Hematopoietic multipotent progenitor cell treated with erythropoietin and hydrocortisone succinate and interleukin-3 and kit ligand, for 15 days (in vitro differentiated cells): Measurements from ENCODE around the gene CHD2.

Experiments used
- DNase-seq: peaks from one replicate; pipeline ENCODE4 v3.0.0-alpha.2; 2015; ENCODE audit warnings: low spot score

The CHD2 gene

DNA sequence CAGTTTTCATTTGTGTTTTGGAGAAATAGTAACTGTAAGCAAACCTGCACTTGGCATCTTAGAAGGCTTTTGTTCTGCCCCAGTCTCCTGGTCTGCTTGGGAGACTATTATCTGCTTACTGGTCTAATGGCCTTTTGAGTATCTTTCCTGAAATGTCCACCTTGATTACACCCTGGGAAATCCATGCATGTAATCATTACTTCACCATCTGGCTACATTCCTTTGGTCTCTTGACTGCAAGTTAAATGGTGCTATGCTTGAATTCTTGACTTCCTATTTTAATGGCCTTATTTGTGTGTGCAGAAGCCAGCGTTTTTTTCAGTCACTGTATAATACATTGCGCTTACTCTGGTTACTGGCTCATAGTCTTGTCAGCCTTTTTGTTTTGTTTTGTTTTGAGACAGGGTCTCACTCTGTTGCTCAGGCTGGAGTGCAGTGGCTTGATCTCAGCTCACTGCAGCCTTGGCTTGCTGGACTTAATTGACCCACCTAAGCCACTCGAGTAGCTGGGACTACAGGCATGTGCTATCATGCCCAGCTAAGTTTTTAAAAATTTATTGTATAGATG lies 30.0 kb downstream of the CHD2 start:
- DNase-seq: no peak

DNA sequence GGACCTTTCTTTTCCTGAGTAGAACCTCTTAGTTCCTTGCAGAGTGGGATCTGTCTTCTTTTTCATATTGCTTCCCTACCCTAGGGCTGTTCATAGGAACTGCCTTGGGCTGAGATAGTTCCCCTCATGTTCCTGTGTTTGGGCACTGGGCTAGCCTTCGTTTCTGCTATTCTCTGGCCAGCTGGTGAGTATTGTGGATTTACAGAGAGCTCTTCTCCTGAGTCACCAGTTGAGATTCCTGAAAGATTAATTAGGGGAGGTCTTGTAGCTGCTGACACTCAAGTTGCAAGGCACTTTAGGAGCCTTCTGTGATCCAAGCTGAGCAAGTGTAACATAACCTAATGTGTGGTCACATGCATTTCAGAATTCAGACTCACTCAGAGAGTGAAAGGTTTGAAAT lies 30.7 kb downstream of the CHD2 start:
- DNase-seq: no peak

- DNase-seq: no peak
Observed at GRCh38 chr15:92932946-92933649, 33.0 kb downstream of the CHD2 start.

DNA sequence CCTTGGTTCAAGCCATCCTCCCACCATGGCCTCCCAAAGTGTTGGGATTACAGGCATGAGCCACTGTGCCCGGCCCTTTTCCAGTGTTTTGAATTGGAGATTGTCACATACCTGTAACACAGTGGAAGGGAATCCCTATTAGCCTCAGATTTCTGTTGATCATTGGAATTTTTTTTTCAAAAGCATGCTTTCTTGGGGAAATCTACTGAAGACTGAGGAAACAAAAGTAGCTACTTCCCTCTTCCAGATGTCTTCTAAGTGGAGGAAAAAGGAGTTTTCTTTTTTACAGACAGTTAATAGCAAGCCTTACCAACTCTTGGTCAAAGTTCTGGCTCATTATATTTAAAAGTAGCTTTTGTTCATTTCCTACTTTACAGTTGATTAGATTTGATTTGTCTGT lies 33.7 kb downstream of the CHD2 start:
- DNase-seq: no peak

DNA sequence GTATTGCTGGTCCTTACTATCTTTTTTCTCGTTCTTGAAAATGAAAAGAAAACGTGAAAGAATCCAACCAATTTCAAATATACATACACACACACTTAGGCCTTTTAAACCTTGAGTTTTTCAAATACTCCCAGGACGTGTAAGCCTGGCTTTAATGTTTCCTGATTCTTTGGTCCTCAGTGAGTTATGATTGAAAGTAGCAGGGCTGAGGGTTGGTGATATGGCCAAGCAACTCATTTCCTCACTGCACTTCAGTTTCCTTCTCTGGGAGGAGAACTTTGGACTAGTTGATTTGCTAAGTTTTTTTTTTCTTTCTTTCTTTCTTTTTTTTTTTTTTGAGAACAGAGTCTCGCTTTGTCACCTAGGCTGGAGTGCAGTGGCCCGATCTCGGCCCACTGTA lies 34.6 kb downstream of the CHD2 start:
- DNase-seq: no peak

GRCh38 chr15:92936138-92936537 lies 36.0 kb downstream of the CHD2 start:
- no peak for DNase-seq

GRCh38 chr15:92936693-92937092 lies 36.6 kb downstream of the CHD2 start:
- no peak for DNase-seq

DNA sequence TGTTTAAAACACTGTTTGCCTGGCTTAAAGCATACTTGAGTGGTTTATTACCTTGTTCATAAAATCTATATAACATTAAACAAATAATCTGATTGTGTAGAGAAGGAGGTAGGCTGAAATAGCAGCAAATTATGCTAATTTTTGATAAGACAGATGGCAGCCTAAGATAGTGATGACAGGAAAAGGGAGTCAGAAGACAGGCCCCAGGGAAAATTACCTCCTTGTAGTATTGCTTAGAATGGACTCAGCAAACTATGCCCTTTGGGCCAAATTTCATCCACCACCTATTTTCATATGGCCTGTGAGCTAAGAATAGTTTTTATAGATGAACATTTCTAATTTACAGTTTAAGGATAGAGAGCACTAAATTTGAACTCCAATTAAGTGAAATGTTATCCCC lies 37.8 kb downstream of the CHD2 start:
- no peak for DNase-seq

DNA sequence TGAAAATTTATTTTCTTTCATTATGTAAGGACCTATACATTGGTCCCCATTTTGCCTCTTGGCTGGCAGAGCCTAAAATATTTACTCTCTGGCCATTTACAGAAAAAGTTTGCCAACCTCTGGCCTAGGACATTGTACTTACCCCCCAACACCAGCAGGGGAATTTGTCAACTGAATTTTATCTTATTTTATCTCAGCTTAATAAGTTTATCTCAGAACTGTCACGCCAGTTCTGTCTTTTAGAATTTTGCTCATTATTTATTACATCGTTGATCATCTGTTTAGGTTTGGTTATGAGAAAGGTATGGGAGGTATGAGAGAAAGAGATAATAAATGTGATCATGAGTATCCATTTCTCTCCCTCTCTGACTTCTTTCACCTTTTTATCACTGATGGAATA lies 38.3 kb downstream of the CHD2 start:
- DNase-seq: no peak

DNA sequence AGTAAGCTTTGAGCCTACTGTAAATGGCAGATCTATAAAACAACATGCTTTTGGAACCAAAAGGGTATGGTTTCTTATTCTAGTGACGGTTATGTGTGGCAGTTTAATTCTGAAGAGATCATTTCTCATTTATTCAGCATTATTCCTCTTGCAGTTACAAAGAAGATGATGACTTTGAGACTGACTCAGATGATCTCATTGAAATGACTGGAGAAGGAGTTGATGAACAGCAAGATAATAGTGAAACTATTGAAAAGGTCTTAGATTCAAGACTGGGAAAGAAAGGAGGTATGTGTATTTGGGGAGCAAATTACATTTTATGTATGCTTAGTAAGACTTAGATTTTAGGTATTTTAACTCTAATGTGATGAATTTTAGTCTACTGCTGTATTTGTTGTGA lies 41.5 kb downstream of the CHD2 start:
- no peak for DNase-seq

GRCh38 chr15:92942706-92943105 lies 42.6 kb downstream of the CHD2 start:
- DNase-seq: no peak

DNA sequence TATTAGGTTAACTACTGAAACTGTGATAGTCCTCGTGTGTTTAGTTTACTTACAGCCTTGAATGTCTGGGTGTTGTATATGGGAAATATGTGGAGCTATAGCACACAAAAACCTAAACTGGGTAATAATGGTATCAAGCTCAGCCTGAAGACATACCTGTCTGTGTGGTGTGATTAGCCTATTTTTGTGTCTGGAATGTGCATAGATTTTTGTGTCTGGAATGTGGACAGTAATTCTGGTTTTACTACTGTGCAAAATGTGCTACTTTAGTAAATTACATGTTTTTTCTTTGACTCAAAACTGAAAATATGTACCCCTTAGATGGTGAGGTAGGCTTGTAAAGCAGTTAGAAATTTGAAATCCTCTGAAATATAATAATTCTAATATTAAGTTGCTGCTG lies 43.5 kb downstream of the CHD2 start:
- no peak for DNase-seq

DNA sequence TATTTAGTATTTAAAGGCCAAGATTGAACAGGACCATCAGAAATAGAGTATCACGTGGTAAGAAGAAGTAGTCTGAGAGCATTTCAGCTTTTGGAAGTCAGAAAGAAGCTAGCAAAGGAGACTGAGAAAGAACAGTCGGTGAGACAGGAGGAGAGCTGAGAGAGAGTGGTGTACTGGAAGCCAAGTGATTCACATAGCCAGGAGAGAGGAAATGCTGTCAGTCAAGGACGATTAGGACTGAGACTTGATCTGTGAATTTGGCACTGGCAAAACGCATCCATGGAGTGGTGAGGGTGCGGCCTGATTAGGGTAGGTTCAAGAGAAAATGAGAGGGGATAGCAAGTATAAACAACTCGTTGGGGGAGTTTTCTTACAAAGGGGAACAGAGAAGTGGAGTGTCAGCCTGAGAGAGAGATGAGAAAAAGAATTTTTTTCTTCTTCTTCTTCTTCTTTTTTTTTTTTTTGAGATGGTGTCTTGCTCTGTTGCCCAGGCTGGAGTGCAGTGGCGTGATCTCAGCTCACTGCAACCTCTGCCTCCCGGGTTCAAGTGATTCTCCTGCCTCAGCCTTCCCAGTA lies 44.9 kb downstream of the CHD2 start:
- no peak for DNase-seq

- DNase-seq: no peak
Observed at GRCh38 chr15:92947071-92947730, 47.1 kb downstream of the CHD2 start.

DNA sequence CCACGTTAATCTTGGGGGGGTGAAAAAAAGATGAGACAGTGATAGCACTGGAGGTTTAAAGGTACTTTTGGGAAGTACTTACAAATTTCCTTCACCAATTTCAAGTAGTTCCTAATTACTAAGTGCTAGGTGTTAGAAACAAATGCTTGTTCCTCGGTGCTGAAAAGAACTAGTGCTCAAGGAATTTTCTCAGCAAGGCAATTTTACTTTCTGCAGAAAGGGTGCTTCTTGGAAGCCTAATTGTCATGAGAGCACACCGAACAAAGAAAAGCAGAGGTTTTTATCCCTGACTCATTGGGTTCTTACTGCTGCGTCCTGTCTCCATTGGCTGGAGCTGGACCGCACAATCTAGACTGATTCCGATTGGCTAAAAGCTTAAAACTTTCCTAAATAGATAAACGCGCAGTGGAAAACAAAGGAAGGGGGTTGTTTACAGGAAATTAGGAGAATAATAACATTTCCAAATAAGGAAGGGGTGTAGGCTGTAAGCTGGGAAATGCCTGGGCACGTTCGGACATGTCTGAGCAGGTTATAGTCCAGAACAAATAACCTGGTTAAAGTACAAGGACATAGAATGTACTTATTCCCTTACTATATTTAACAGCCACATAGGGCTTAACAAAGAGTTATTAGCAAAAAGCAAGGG lies 49.6 kb downstream of the CHD2 start:
- DNase-seq: no peak

- no peak for DNase-seq
Observed at GRCh38 chr15:92951800-92952457, 51.8 kb downstream of the CHD2 start.

GRCh38 chr15:92952458-92952850 lies 52.3 kb downstream of the CHD2 start:
- DNase-seq: no peak

- no peak for DNase-seq
Observed at GRCh38 chr15:92953566-92953965, 53.4 kb downstream of the CHD2 start.

GRCh38 chr15:92954002-92954401 lies 53.9 kb downstream of the CHD2 start:
- DNase-seq: no peak

- no peak for DNase-seq
Observed at GRCh38 chr15:92954578-92954977, 54.5 kb downstream of the CHD2 start.

DNA sequence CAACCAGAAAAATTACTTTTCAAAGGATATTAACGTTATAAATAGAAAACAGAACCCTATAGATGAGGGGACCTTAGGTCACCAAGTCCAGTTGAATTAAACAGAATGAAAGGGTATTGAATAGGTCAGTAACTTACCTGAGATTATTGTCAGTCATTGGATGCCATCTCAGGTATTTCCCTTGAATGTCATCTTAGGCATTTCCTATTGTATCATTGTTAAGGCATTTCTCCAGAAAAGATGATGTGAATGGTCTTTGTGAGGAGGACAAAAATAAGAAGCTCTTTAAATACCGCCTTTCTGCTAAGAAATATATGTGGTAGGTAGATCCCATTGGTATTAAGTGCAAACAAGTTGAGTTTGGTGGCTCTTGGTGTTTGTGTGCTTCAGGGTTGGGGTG lies 55.6 kb downstream of the CHD2 start:
- no peak for DNase-seq

GRCh38 chr15:92958105-92958504 lies 58.0 kb downstream of the CHD2 start:
- no peak for DNase-seq
